ENCODE results near the gene CHURC1.

CHURC1 gene

DNA sequence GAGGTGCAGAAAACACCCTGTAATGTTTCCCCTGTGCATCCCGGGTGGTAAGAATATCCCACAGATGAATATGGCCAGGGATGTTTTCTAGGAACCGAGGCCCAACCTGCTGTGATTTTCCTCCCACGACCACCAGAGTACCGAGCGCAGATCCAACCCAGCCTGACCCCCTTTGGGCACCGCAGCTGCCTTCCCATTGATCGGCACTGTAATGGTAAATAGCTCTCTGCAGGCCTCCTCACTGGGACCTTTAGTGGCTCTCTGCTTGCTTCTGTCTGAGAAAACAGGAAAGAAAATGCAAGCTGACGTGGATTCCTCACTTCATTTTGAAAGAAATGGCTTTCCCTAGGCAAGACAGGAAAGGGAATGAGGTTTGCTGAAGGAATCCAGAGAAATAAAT, 60.3 kb downstream of the CHURC1 start:
- no peak overlapping the region for H3K4me3 ChIP-seq (ENCODE audit: low read depth, low read length)
- no peak for DNase-seq (ENCODE audit: low read depth)
- TF ChIP-seq, protein P1, sequence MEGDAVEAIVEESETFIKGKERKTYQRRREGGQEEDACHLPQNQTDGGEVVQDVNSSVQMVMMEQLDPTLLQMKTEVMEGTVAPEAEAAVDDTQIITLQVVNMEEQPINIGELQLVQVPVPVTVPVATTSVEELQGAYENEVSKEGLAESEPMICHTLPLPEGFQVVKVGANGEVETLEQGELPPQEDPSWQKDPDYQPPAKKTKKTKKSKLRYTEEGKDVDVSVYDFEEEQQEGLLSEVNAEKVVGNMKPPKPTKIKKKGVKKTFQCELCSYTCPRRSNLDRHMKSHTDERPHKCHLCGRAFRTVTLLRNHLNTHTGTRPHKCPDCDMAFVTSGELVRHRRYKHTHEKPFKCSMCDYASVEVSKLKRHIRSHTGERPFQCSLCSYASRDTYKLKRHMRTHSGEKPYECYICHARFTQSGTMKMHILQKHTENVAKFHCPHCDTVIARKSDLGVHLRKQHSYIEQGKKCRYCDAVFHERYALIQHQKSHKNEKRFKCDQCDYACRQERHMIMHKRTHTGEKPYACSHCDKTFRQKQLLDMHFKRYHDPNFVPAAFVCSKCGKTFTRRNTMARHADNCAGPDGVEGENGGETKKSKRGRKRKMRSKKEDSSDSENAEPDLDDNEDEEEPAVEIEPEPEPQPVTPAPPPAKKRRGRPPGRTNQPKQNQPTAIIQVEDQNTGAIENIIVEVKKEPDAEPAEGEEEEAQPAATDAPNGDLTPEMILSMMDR (IDR thresholded peaks at IDR 0.05; ENCODE audit: insufficient read depth, low read depth, low read length, missing control alignments): no peak

DNA sequence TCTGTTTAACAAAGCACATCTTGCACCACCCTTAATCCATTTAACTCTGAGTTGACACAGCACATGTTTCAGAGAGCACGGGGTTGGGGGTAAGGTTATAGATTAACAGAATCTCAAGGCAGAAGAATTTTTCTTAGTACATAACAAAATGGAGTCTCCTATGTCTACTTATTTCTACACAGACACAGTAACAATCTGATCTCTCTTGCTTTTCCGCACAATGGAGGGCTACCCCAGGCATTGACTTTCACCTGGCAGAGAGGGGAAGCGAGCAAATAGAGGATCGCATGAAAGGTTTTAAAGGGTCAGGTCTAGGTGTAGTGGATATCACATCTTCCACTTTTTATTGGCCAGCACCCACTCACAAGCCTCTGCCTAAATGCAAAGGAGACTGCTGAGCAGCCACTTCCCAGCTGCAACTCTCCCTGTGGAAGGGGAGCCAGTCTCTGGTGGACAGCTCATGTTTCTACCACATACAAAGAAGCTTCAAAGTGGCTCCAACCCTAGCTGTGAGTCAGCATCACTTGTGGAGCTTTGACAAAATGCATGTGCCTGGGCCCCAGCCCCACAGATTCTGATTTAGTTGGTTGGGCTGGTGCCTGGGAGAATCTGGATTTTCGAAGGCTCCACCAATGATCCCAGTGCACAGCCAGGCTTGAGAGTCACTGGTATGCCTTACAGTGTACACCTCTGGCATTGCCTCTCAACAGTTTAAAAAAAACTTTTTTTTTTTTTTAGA, 65.2 kb downstream of the CHURC1 start:
- DNase-seq (ENCODE audit: low read depth): no peak
- no peak overlapping the region for H3K4me3 ChIP-seq (ENCODE audit: low read depth, low read length)
- TF ChIP-seq, protein P1 (IDR thresholded peaks at IDR 0.05; ENCODE audit: insufficient read depth, low read depth, low read length, missing control alignments): no peak

DNA sequence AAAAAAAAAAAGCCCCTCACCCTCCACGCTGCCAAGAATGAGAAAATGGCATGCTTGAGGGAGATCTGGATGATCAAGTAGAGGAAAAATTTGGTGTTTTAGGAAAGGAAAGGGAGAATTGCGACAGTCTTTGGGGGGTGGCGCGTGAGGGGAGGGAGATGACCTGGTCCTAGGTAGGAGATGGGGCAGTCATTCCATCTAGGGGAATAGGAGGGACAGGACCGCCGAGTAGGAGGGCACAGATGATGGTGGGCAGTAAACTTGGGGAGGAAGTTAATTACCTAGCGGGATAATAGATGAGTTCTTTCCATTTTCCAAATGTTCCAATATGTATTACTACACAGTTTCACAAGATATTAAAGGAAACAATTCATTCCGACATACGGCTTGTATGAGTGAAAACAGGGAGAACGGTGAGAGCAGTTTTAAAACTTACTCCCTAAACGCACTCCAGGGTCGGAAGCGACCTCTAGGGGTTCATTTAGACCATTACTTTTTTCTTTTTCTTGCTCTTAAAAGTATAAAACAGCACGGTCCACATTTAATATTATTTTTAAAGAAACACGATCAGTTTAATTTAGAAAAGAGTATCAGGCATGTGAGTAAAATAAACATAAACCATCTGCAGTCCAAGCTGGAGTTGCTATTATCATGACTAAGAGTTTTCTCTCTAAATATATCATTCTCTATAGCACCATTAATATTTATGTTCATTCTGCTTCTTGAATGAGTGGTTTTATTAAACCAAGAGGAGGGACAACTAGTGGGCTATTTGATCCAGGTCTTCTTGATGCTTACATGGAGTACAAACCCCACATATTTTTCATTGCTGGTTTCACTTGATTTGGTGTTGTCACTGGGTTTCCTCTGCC, 69.4 kb downstream of the CHURC1 start:
- TF ChIP-seq, protein P1 (IDR thresholded peaks at IDR 0.05; ENCODE audit: insufficient read depth, low read depth, low read length, missing control alignments): peak; percentile 58
- H3K4me3 ChIP-seq (ENCODE audit: low read depth, low read length): no peak overlapping the region
- peak; percentile 64 for DNase-seq (ENCODE audit: low read depth)

Data from GM12865 (cell line).